ENCODE measurements around the gene FBXO24.

Gene FBXO24

DNA sequence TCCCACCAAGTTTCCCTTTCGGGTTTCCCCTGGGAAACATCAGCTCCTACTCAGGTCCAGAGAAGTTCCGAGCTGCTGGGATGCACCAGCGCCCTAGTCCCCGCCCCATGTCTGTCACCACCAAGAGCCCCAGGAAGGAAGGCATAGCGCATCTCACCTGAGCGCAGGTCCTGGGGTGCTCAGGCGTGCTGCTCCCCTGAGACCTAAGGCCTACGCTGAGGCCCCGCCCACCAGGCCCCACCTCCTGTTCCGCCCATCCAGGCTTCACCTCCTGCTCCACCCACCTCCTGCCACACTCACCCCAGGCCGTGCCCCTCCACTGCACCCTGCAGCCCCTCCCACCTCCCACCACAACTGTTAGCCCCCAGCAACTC lies 56.4 kb downstream of the FBXO24 start (continued):
- TF ChIP-seq, protein P1, sequence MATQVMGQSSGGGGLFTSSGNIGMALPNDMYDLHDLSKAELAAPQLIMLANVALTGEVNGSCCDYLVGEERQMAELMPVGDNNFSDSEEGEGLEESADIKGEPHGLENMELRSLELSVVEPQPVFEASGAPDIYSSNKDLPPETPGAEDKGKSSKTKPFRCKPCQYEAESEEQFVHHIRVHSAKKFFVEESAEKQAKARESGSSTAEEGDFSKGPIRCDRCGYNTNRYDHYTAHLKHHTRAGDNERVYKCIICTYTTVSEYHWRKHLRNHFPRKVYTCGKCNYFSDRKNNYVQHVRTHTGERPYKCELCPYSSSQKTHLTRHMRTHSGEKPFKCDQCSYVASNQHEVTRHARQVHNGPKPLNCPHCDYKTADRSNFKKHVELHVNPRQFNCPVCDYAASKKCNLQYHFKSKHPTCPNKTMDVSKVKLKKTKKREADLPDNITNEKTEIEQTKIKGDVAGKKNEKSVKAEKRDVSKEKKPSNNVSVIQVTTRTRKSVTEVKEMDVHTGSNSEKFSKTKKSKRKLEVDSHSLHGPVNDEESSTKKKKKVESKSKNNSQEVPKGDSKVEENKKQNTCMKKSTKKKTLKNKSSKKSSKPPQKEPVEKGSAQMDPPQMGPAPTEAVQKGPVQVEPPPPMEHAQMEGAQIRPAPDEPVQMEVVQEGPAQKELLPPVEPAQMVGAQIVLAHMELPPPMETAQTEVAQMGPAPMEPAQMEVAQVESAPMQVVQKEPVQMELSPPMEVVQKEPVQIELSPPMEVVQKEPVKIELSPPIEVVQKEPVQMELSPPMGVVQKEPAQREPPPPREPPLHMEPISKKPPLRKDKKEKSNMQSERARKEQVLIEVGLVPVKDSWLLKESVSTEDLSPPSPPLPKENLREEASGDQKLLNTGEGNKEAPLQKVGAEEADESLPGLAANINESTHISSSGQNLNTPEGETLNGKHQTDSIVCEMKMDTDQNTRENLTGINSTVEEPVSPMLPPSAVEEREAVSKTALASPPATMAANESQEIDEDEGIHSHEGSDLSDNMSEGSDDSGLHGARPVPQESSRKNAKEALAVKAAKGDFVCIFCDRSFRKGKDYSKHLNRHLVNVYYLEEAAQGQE (tag by site-specific recombination; IDR thresholded peaks at IDR 0.05) = no peak
- TF ChIP-seq KLF16 (tag by site-specific recombination; IDR thresholded peaks at IDR 0.05) (no peak), ZNF626 (tag by site-specific recombination; IDR thresholded peaks at IDR 0.05) (no peak), ZNF350 (tag by site-specific recombination; IDR thresholded peaks at IDR 0.05) (no peak), KLF1 (tag by site-specific recombination; IDR thresholded peaks at IDR 0.05) (peak; percentile 78), ZNF777 (tag by site-specific recombination; IDR thresholded peaks at IDR 0.05; ENCODE audit: borderline replicate concordance) (no peak), ZNF16 (tag by site-specific recombination; IDR thresholded peaks at IDR 0.05; ENCODE audit: low read depth) (no peak), ZNF274 (IDR thresholded peaks at IDR 0.05; ENCODE audit: low read length) (no peak), ZNF274 (tag by site-specific recombination; IDR thresholded peaks at IDR 0.05; ENCODE audit: borderline replicate concordance) (no peak)
- TF ChIP-seq, protein P2, sequence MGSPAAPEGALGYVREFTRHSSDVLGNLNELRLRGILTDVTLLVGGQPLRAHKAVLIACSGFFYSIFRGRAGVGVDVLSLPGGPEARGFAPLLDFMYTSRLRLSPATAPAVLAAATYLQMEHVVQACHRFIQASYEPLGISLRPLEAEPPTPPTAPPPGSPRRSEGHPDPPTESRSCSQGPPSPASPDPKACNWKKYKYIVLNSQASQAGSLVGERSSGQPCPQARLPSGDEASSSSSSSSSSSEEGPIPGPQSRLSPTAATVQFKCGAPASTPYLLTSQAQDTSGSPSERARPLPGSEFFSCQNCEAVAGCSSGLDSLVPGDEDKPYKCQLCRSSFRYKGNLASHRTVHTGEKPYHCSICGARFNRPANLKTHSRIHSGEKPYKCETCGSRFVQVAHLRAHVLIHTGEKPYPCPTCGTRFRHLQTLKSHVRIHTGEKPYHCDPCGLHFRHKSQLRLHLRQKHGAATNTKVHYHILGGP (tag by site-specific recombination; IDR thresholded peaks at IDR 0.05) = no peak

DNA sequence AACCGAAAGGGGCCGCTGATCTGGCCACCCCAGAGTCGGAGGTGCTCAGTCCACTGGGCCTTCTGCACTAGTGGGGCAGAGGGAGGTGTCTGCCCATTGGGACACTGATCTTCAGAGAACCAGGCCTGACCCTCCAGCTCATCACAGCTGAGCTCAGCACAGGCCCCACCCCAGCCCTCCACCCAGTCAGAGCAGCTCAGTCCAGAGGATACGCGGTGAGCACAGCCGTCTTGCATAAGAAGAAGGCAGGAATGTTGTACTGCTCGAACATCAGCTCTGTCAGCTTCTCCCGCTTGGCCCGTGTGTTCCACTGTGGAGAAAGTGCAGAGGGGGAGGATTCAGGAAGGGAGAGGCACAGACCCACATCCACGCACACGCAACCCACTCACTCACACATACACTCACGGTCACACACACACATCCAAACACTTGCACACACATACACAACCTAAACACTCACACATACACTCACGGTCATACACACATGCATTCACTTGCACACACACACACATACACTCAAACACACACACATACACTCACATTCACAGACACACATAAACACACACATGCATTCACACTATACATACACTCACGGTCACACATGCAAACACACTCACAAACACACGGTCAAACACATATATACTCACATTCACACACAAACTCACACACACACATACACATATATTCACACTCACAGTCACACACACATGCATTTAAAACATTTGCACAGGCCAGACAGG lies 63.9 kb downstream of the FBXO24 start:
- Histone ChIP-seq H3K27ac (ENCODE audit: extremely low read depth, low read depth, low read length) (no peak overlapping the region), H3K4me1 (ENCODE audit: control insufficient read depth, insufficient read depth, low read length) (no peaks in the 10 kb centered on the region), H3K4me3 (ENCODE audit: low read depth, low read length) (no peak overlapping the region), H3K9me3 (ENCODE audit: control insufficient read depth, insufficient read depth, low read depth, low read length) (no peaks in the 10 kb centered on the region), H3K36me3 (ENCODE audit: control insufficient read depth in 2 of 2, insufficient read depth in 1 of 2, low read length in 2 of 2) (no peaks in the 10 kb centered on the region)
- ChIA-PET POLR2A (interaction anchor here (1.3 kb wide), 1 partner anchor 64 kb away, joined by 10 read pairs; the partner anchor contains the start of genes FBXO24 and LRCH4), CTCF (interaction anchor here (0.6 kb wide), 1 partner anchor 1177 kb away, joined by 4 read pairs; no protein-coding TSS in a partner anchor)
- 0 out of 2 replicates have a peak, but pooled peaks have one; percentile 47 for TF ChIP-seq ZNF670 (tag by site-specific recombination; IDR thresholded peaks at IDR 0.05; ENCODE audit: low read depth)
- TF ChIP-seq ZNF121 (tag by site-specific recombination; IDR thresholded peaks at IDR 0.05) = no peak
- 0 out of 2 replicates have a peak, but pooled peaks have one; percentile 10 for TF ChIP-seq ZFHX2 (tag by site-specific recombination; conservative IDR thresholded peaks at IDR 0.05)
- TF ChIP-seq ZNF621 (tag by site-specific recombination; IDR thresholded peaks at IDR 0.05) = 0 out of 2 replicates have a peak, but pooled peaks have one; percentile 20
- peak; percentile 71; the same call in 1 of the 2 replicates for TF ChIP-seq ZNF248 (tag by site-specific recombination; IDR thresholded peaks at IDR 0.05)
- TF ChIP-seq ZNF394 (tag by site-specific recombination; IDR thresholded peaks at IDR 0.05; ENCODE audit: borderline replicate concordance) = peak; percentile 17; the same call in 1 of the 2 replicates
- peak; percentile 59; the same call in 1 of the 2 replicates for TF ChIP-seq YY2 (tag by site-specific recombination; IDR thresholded peaks at IDR 0.05)
- no peak for TF ChIP-seq ZNF174 (tag by site-specific recombination; IDR thresholded peaks at IDR 0.05)
- TF ChIP-seq ZNF701 (tag by site-specific recombination; IDR thresholded peaks at IDR 0.05) = no peak
- TF ChIP-seq, protein P3, sequence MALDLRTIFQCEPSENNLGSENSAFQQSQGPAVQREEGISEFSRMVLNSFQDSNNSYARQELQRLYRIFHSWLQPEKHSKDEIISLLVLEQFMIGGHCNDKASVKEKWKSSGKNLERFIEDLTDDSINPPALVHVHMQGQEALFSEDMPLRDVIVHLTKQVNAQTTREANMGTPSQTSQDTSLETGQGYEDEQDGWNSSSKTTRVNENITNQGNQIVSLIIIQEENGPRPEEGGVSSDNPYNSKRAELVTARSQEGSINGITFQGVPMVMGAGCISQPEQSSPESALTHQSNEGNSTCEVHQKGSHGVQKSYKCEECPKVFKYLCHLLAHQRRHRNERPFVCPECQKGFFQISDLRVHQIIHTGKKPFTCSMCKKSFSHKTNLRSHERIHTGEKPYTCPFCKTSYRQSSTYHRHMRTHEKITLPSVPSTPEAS (tag by site-specific recombination; IDR thresholded peaks at IDR 0.05) = peak; percentile 91
- TF ChIP-seq, protein P4, sequence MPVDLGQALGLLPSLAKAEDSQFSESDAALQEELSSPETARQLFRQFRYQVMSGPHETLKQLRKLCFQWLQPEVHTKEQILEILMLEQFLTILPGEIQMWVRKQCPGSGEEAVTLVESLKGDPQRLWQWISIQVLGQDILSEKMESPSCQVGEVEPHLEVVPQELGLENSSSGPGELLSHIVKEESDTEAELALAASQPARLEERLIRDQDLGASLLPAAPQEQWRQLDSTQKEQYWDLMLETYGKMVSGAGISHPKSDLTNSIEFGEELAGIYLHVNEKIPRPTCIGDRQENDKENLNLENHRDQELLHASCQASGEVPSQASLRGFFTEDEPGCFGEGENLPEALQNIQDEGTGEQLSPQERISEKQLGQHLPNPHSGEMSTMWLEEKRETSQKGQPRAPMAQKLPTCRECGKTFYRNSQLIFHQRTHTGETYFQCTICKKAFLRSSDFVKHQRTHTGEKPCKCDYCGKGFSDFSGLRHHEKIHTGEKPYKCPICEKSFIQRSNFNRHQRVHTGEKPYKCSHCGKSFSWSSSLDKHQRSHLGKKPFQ (tag by site-specific recombination; IDR thresholded peaks at IDR 0.05) = peak; percentile 66; the same call in 1 of the 2 replicates
- TF ChIP-seq ZNF777 (tag by site-specific recombination; IDR thresholded peaks at IDR 0.05; ENCODE audit: borderline replicate concordance) = no peak
- no peak for TF ChIP-seq MZF1 (tag by site-specific recombination; IDR thresholded peaks at IDR 0.05; ENCODE audit: borderline replicate concordance)
- TF ChIP-seq, protein P5, sequence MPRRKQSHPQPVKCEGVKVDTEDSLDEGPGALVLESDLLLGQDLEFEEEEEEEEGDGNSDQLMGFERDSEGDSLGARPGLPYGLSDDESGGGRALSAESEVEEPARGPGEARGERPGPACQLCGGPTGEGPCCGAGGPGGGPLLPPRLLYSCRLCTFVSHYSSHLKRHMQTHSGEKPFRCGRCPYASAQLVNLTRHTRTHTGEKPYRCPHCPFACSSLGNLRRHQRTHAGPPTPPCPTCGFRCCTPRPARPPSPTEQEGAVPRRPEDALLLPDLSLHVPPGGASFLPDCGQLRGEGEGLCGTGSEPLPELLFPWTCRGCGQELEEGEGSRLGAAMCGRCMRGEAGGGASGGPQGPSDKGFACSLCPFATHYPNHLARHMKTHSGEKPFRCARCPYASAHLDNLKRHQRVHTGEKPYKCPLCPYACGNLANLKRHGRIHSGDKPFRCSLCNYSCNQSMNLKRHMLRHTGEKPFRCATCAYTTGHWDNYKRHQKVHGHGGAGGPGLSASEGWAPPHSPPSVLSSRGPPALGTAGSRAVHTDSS (tag by site-specific recombination; IDR thresholded peaks at IDR 0.05) = no peak
- TF ChIP-seq ZNF707 (tag by site-specific recombination; IDR thresholded peaks at IDR 0.05) = peak; percentile 15; the same call in 1 of the 2 replicates
- TF ChIP-seq PRDM1 (tag by site-specific recombination; IDR thresholded peaks at IDR 0.05) = peak; percentile 52; the same call in 1 of the 2 replicates
- 0 out of 2 replicates have a peak, but pooled peaks have one; percentile 36 for TF ChIP-seq ZNF169 (tag by site-specific recombination; IDR thresholded peaks at IDR 0.05)
